ENCODE measurements around the gene NRG2. TPM values are rescaled to one million over a fixed set of nuclear protein-coding genes. Genes with fewer than 3 reads are reported as not detected.
A peak's percentile ranks its signal among the peaks of the same experiment; 100 is the strongest.

Gene NRG2
- total RNA-seq, 1 experiment from 2014 or later = 1.8 TPM

- Histone ChIP-seq H3K4me1 (ENCODE audit: insufficient read depth, low read length) (peaks cover 25% of the 10 kb centered on the region), H3K4me2 (ENCODE audit: low read length) (peak overlapping the region; percentile 82), H3K9ac (ENCODE audit: low read length) (peak overlapping the region; percentile 50; the same call in 1 of the 2 replicates), H3F3A (ENCODE audit: low read length, unreplicated experiment) (no peaks in the 10 kb centered on the region), H3K79me2 (ENCODE audit: low read length) (no peaks in the 10 kb centered on the region), H3K36me3 (ENCODE audit: low read depth, low read length) (no peaks in the 10 kb centered on the region), H3K4me3 (ENCODE audit: low read length) (no peak overlapping the region), H3K27ac (ENCODE audit: low read length) (peak overlapping the region; percentile 92), H2AFZ (ENCODE audit: low read length) (no peak overlapping the region), H3K27me3 (ENCODE audit: low read length) (no peaks in the 10 kb centered on the region), H4K20me1 (ENCODE audit: low read length) (no peaks in the 10 kb centered on the region), H3K9me3 (ENCODE audit: low read length) (no peaks in the 10 kb centered on the region), H3K9me2 (replicated peaks; ENCODE audit: low read length) (no peaks in the 10 kb centered on the region)
- ChIA-PET CTCF (no interaction called here), POLR2A (ENCODE audit: unreplicated experiment) (no interaction called here)
- intact Hi-C loops (cut with micrococcal nuclease) = no loop called here
- ATAC-seq (no peak), DNase-seq (peak; percentile 26)
- no TSS peak for BruUV-seq (replicated peaks)
- no peak for TF ChIP-seq EZH2 (IDR thresholded peaks at IDR 0.05; ENCODE audit: low read length, unreplicated experiment)
- no peak for TF ChIP-seq EZH2phosphoT487 (IDR thresholded peaks at IDR 0.05; ENCODE audit: borderline replicate concordance, low read length)
- TF ChIP-seq CTCF (conservative IDR thresholded peaks at IDR 0.05; ENCODE audit: low read depth, low read length) = no peak
Observed at GRCh38 chr5:139878093-139878492, 165.0 kb downstream of the NRG2 start.

GRCh38 chr5:139877129-139877597 is 165.9 kb downstream of the NRG2 start:
- H3K4me3 ChIP-seq (ENCODE audit: low read length) = peak overlapping the region; percentile 52
- peak overlapping the region; percentile 82 for H3K4me2 ChIP-seq (ENCODE audit: low read length)
- no peaks in the 10 kb centered on the region for H3K27me3 ChIP-seq (ENCODE audit: low read length)
- H3K9me2 ChIP-seq (replicated peaks; ENCODE audit: low read length) = no peaks in the 10 kb centered on the region
- H3K9ac ChIP-seq (ENCODE audit: low read length) = peak overlapping the region; percentile 50
- ChIA-PET CTCF (interaction anchor here (1.0 kb wide), 1 partner anchor 92 kb away, joined by 5 read pairs; no protein-coding TSS in a partner anchor), POLR2A (ENCODE audit: unreplicated experiment) (interaction anchor here (0.6 kb wide), 1 partner anchor 679 kb away, joined by 6 read pairs; no protein-coding TSS in a partner anchor)
- peak; percentile 92 for ATAC-seq
- H3K4me1 ChIP-seq (ENCODE audit: insufficient read depth, low read length) = peaks cover 25% of the 10 kb centered on the region
- H3K27ac ChIP-seq (ENCODE audit: low read length) = peak overlapping the region; percentile 92
- no TSS peak for BruUV-seq (replicated peaks)
- peak; percentile 90 for DNase-seq
- H2AFZ ChIP-seq (ENCODE audit: low read length) = peak overlapping the region; percentile 76
- H3F3A ChIP-seq (ENCODE audit: low read length, unreplicated experiment) = no peaks in the 10 kb centered on the region
- intact Hi-C loops (cut with micrococcal nuclease) = loop anchor here (1.0 kb wide), 1 partner anchor 91 kb away; no protein-coding TSS in a partner anchor
- no peak for TF ChIP-seq EZH2 (IDR thresholded peaks at IDR 0.05; ENCODE audit: low read length, unreplicated experiment)
- TF ChIP-seq EZH2phosphoT487 (IDR thresholded peaks at IDR 0.05; ENCODE audit: borderline replicate concordance, low read length) = no peak
- no peak for TF ChIP-seq CTCF (conservative IDR thresholded peaks at IDR 0.05; ENCODE audit: low read depth, low read length)
- no peaks in the 10 kb centered on the region for H3K36me3 ChIP-seq (ENCODE audit: low read depth, low read length)
- H3K79me2 ChIP-seq (ENCODE audit: low read length) = no peaks in the 10 kb centered on the region
- H3K9me3 ChIP-seq (ENCODE audit: low read length) = no peaks in the 10 kb centered on the region
- H4K20me1 ChIP-seq (ENCODE audit: low read length) = no peaks in the 10 kb centered on the region

- no peaks in the 10 kb centered on the region for H3K36me3 ChIP-seq (ENCODE audit: low read depth, low read length)
- H3K27ac ChIP-seq (ENCODE audit: low read length) = no peak overlapping the region
- peaks cover 25% of the 10 kb centered on the region for H3K4me1 ChIP-seq (ENCODE audit: insufficient read depth, low read length)
- no peaks in the 10 kb centered on the region for H3K9me2 ChIP-seq (replicated peaks; ENCODE audit: low read length)
- H3K9ac ChIP-seq (ENCODE audit: low read length) = no peak overlapping the region
- ATAC-seq (no peak), DNase-seq (no peak)
- no peak overlapping the region for H3K4me2 ChIP-seq (ENCODE audit: low read length)
- H4K20me1 ChIP-seq (ENCODE audit: low read length) = no peaks in the 10 kb centered on the region
- no peaks in the 10 kb centered on the region for H3K27me3 ChIP-seq (ENCODE audit: low read length)
- H3K4me3 ChIP-seq (ENCODE audit: low read length) = no peak overlapping the region
- ChIA-PET POLR2A (ENCODE audit: unreplicated experiment) (no interaction called here), CTCF (no interaction called here)
- no peaks in the 10 kb centered on the region for H3K79me2 ChIP-seq (ENCODE audit: low read length)
- no peak for TF ChIP-seq EZH2phosphoT487 (IDR thresholded peaks at IDR 0.05; ENCODE audit: borderline replicate concordance, low read length)
- no peak for TF ChIP-seq EZH2 (IDR thresholded peaks at IDR 0.05; ENCODE audit: low read length, unreplicated experiment)
- no peak for TF ChIP-seq CTCF (conservative IDR thresholded peaks at IDR 0.05; ENCODE audit: low read depth, low read length)
- no peaks in the 10 kb centered on the region for H3K9me3 ChIP-seq (ENCODE audit: low read length)
- no TSS peak for BruUV-seq (replicated peaks)
- no peak overlapping the region for H2AFZ ChIP-seq (ENCODE audit: low read length)
- intact Hi-C loops (cut with micrococcal nuclease) = no loop called here
- H3F3A ChIP-seq (ENCODE audit: low read length, unreplicated experiment) = no peaks in the 10 kb centered on the region
Observed at GRCh38 chr5:139875957-139876356, 167.1 kb downstream of the NRG2 start.

All from PC-3 (cell line).